Epithelial cell of proximal tubule (primary cell): ENCODE results near the gene PYGO2. TPM values are rescaled to one million over a fixed set of nuclear protein-coding genes. Genes with fewer than 3 reads are reported as not detected.

Source experiments
- DNase-seq: peaks from one replicate; pipeline ENCODE4 v3.0.0-alpha.2; 2011; ENCODE audit warnings: low read depth
- H3K4me3 ChIP-seq: 2 replicates; pipeline ENCODE4 v1.5.1; 2011; ENCODE audit warnings: low read depth, mild to moderate bottlenecking, low read length
- CTCF ChIP-seq: conservative IDR thresholded peaks from 2 replicates; pipeline ENCODE4 v1.5.1; 2012; ENCODE audit warnings: low read depth, mild to moderate bottlenecking, low read length
- total RNA-seq: library from RNA; depleted of rRNA; stranded (reverse); fragments of >200 nt; gene quantifications from 2 replicates; pipeline ENCODE4 v1.2.3, GENCODE V29; 2015

Gene PYGO2
- total RNA-seq, 1 donor from 2014 or later: 16.0 TPM

GRCh38 chr1:154943649-154944400 is 17.8 kb downstream of the PYGO2 start:
- no peak for DNase-seq
- TF ChIP-seq CTCF: peak; percentile 87
- no peak overlapping the region for H3K4me3 ChIP-seq

GRCh38 chr1:154941333-154942013 is 20.1 kb downstream of the PYGO2 start:
- H3K4me3 ChIP-seq: no peak overlapping the region
- DNase-seq: no peak
- no peak for TF ChIP-seq CTCF

GRCh38 chr1:154940651-154941194 is 20.9 kb downstream of the PYGO2 start:
- TF ChIP-seq CTCF: no peak
- H3K4me3 ChIP-seq: no peak overlapping the region

GRCh38 chr1:154940213-154940560 is 21.4 kb downstream of the PYGO2 start:
- no peak for DNase-seq
- no peak overlapping the region for H3K4me3 ChIP-seq
- TF ChIP-seq CTCF: no peak

More at GRCh38 chr1:154940651-154941194, 20.9 kb downstream of the PYGO2 start:
- DNase-seq: no peak

- H3K4me3 ChIP-seq: no peak overlapping the region
- DNase-seq: no peak
- no peak for TF ChIP-seq CTCF
Measured at GRCh38 chr1:154938604-154939399, 22.8 kb downstream of the PYGO2 start.

GRCh38 chr1:154937988-154938386 is 23.6 kb downstream of the PYGO2 start:
- DNase-seq: no peak
- no peak for TF ChIP-seq CTCF
- H3K4me3 ChIP-seq: peak overlapping the region; percentile 80
